Loucy (cell line): ENCODE measurements around the gene FRMD4A.

ENCODE experiments used
- H2AFZ ChIP-seq: fragments of 200-600 bp; sonication (generic); 2 replicates; pipeline ENCODE4 v1.6.0; 2016; ENCODE audit warnings: antibody characterized with exemption, mild to moderate bottlenecking, low read length, moderate library complexity
- H3F3A ChIP-seq: fragments of 200-600 bp; 2 replicates; pipeline ENCODE4 v1.6.0; 2016; ENCODE audit warnings: antibody characterized with exemption, low read depth, mild to moderate bottlenecking
- H3K27me3 ChIP-seq: fragments of 200-600 bp; sonication (generic); 2 replicates; pipeline ENCODE4 v1.6.1; 2014; ENCODE audit warnings: low read length, mild to moderate bottlenecking; ENCODE audit not compliant: insufficient read depth, poor library complexity, severe bottlenecking
- H3K36me3 ChIP-seq: fragments of 200-600 bp; sonication (generic); 2 replicates; pipeline ENCODE4 v1.6.1; 2016; ENCODE audit warnings: low read length; ENCODE audit not compliant: insufficient read depth
- H3K4me1 ChIP-seq: fragments of 200-600 bp; sonication (generic); 2 replicates; pipeline ENCODE4 v1.5.1; 2014; ENCODE audit warnings: low read length, mild to moderate bottlenecking; ENCODE audit not compliant: insufficient read depth, poor library complexity, severe bottlenecking
- H3K4me2 ChIP-seq: fragments of 200-600 bp; sonication (generic); 2 replicates; pipeline ENCODE4 v1.6.0; 2014; ENCODE audit warnings: antibody characterized with exemption, low read length, low read depth, mild to moderate bottlenecking; ENCODE audit not compliant: poor library complexity, severe bottlenecking
- H3K4me3 ChIP-seq: fragments of 200-600 bp; sonication (generic); 2 replicates; pipeline ENCODE4 v1.5.1; 2014; ENCODE audit warnings: low read length, mild to moderate bottlenecking, mixed read lengths; ENCODE audit not compliant: poor library complexity, severe bottlenecking
- H3K79me2 ChIP-seq: fragments of 200-600 bp; sonication (generic); 2 replicates; pipeline ENCODE4 v1.6.1; 2014; ENCODE audit warnings: low read length; ENCODE audit not compliant: insufficient read depth
- H3K9ac ChIP-seq: fragments of 200-600 bp; sonication (generic); 2 replicates; pipeline ENCODE4 v1.6.0; 2014; ENCODE audit warnings: mild to moderate bottlenecking, low read depth, low read length, moderate library complexity; ENCODE audit not compliant: poor library complexity, severe bottlenecking
- H3K9me2 ChIP-seq: fragments of 200-600 bp; sonication (generic); replicated peaks from 2 replicates; pipeline ENCODE4 v1.6.1; 2016; ENCODE audit warnings: low read depth, low read length, mixed read lengths
- H3K9me3 ChIP-seq: fragments of 200-600 bp; sonication (generic); 2 replicates; pipeline ENCODE4 v1.6.1; 2014; ENCODE audit warnings: mild to moderate bottlenecking, antibody characterized with exemption, low read length, low read depth; ENCODE audit not compliant: insufficient read depth
- H4K20me1 ChIP-seq: fragments of 200-600 bp; sonication (generic); 2 replicates; pipeline ENCODE4 v1.6.0; 2014; ENCODE audit warnings: antibody characterized with exemption, low read length, mild to moderate bottlenecking; ENCODE audit not compliant: insufficient read depth, poor library complexity, severe bottlenecking
- EZH2phosphoT487 ChIP-seq: fragments of 200-600 bp; IDR thresholded peaks from 2 replicates; pipeline ENCODE4 v1.6.1; 2018; ENCODE audit warnings: antibody characterized with exemption, mild to moderate bottlenecking, moderate library complexity, borderline replicate concordance
- TF ChIP-seq, protein P1 (sequence below): fragments of 200-600 bp; sonication (generic); conservative IDR thresholded peaks from 2 replicates; pipeline ENCODE4 v1.5.1; 2014; ENCODE audit warnings: mild to moderate bottlenecking, antibody characterized with exemption, low read length

Gene FRMD4A

DNA sequence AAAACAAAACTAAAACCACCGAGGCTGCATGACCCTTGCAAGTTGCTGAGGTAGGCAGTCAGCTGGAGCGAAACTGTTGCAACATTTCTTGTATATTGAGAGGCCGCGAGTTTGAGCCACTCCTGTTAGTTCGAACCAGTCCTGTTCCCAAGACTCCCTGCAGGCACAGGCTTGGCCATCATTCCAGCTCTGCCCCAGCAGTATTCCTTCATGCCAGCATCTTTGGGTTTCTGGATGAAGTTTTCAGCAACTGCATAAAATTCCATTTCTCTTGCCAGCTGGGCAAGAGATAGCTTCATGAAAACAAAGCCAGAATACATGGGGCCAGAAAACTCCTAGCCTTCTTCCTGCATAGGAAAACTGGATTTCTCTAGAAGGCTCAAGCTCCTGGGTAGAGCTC, 207.6 kb downstream of the FRMD4A start:
- no peak overlapping the region for H3K9ac ChIP-seq
- no peak overlapping the region for H3K4me3 ChIP-seq
- no peaks in the 10 kb centered on the region for H3F3A ChIP-seq
- no peak for TF ChIP-seq EZH2phosphoT487
- TF ChIP-seq, protein P1, sequence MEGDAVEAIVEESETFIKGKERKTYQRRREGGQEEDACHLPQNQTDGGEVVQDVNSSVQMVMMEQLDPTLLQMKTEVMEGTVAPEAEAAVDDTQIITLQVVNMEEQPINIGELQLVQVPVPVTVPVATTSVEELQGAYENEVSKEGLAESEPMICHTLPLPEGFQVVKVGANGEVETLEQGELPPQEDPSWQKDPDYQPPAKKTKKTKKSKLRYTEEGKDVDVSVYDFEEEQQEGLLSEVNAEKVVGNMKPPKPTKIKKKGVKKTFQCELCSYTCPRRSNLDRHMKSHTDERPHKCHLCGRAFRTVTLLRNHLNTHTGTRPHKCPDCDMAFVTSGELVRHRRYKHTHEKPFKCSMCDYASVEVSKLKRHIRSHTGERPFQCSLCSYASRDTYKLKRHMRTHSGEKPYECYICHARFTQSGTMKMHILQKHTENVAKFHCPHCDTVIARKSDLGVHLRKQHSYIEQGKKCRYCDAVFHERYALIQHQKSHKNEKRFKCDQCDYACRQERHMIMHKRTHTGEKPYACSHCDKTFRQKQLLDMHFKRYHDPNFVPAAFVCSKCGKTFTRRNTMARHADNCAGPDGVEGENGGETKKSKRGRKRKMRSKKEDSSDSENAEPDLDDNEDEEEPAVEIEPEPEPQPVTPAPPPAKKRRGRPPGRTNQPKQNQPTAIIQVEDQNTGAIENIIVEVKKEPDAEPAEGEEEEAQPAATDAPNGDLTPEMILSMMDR, result no peak
- no peaks in the 10 kb centered on the region for H3K79me2 ChIP-seq
- H4K20me1 ChIP-seq, result no peaks in the 10 kb centered on the region
- H2AFZ ChIP-seq, result no peak overlapping the region
- H3K36me3 ChIP-seq, result no peaks in the 10 kb centered on the region
- no peaks in the 10 kb centered on the region for H3K9me3 ChIP-seq
- no peak overlapping the region for H3K4me2 ChIP-seq
- no peaks in the 10 kb centered on the region for H3K9me2 ChIP-seq
- H3K27me3 ChIP-seq, result no peaks in the 10 kb centered on the region
- no peaks in the 10 kb centered on the region for H3K4me1 ChIP-seq

DNA sequence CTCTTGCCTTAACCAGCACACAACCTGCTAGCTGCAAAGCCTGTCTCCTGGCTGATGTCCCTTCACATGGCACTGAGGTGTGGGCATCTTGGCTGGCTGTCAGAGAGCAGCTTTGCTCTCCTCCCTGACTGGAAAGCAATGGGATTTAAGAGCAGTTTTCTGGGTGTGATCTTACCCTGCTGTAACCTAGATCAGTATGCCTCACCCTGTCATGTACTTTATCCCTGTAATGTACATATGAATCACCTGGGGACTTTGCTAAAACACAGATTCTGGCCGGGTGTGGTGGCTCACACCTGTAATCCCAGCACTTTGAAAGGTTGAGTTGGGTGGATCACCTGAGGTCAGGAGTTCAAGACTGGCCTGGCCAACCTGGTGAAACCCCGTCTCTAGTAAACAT, 209.9 kb downstream of the FRMD4A start:
- Histone ChIP-seq H3K79me2 (no peaks in the 10 kb centered on the region), H3K4me1 (no peaks in the 10 kb centered on the region), H3F3A (no peaks in the 10 kb centered on the region), H3K36me3 (no peaks in the 10 kb centered on the region), H3K4me2 (no peak overlapping the region), H4K20me1 (no peaks in the 10 kb centered on the region), H3K4me3 (no peak overlapping the region), H3K9me2 (no peaks in the 10 kb centered on the region), H3K9me3 (no peaks in the 10 kb centered on the region), H2AFZ (no peak overlapping the region), H3K9ac (no peak overlapping the region), H3K27me3 (no peaks in the 10 kb centered on the region)
- TF ChIP-seq EZH2phosphoT487, result no peak
- TF ChIP-seq, protein P1, result no peak

GRCh38 chr10:14118953-14119352, 211.8 kb downstream of the FRMD4A start:
- Histone ChIP-seq H3K36me3 (no peaks in the 10 kb centered on the region), H3K9ac (no peak overlapping the region), H3K79me2 (no peaks in the 10 kb centered on the region), H3K4me2 (no peak overlapping the region), H4K20me1 (no peaks in the 10 kb centered on the region), H3K9me3 (no peaks in the 10 kb centered on the region), H3K9me2 (no peaks in the 10 kb centered on the region), H3K27me3 (no peaks in the 10 kb centered on the region), H2AFZ (no peak overlapping the region), H3K4me1 (no peaks in the 10 kb centered on the region), H3F3A (no peaks in the 10 kb centered on the region), H3K4me3 (no peak overlapping the region)
- TF ChIP-seq, protein P1, result no peak
- no peak for TF ChIP-seq EZH2phosphoT487
